GM10847 (cell line): ENCODE data around the gene SUFU.

Experiments
- POLR2A ChIP-seq: IDR thresholded peaks from 2 replicates; pipeline ENCODE4 v1.6.1; 2011; ENCODE audit not compliant: insufficient read length; ENCODE audit errors: extremely low read depth

SUFU gene

GRCh38 chr10:102503264-102504178 lies at the start of gene SUFU:
Gene SUFU (plus strand): TSS chr10:102503972. CDS start chr10:102504153, 181 bp downstream.
- TF ChIP-seq POLR2A, result peak; percentile 83

GRCh38 chr10:102455893-102456471 lies 47.8 kb upstream of the SUFU start:
- TF ChIP-seq POLR2A, result no peak

GRCh38 chr10:102457591-102458150 lies 46.1 kb upstream of the SUFU start:
- TF ChIP-seq POLR2A, result no peak

- TF ChIP-seq POLR2A, result no peak
Measured at GRCh38 chr10:102458656-102459055, 45.1 kb upstream of the SUFU start.

GRCh38 chr10:102460836-102461186 lies 43.0 kb upstream of the SUFU start:
- no peak for TF ChIP-seq POLR2A

GRCh38 chr10:102461187-102462054 lies 42.4 kb upstream of the SUFU start:
- peak; percentile 31 for TF ChIP-seq POLR2A

- no peak for TF ChIP-seq POLR2A
Measured at GRCh38 chr10:102462512-102463054, 41.2 kb upstream of the SUFU start.

GRCh38 chr10:102463983-102464382 lies 39.8 kb upstream of the SUFU start:
- no peak for TF ChIP-seq POLR2A

- TF ChIP-seq POLR2A, result no peak
Measured at GRCh38 chr10:102465466-102465865, 38.3 kb upstream of the SUFU start.

GRCh38 chr10:102467318-102467717 lies 36.5 kb upstream of the SUFU start:
- TF ChIP-seq POLR2A, result no peak

- TF ChIP-seq POLR2A, result no peak
Measured at GRCh38 chr10:102467971-102468438, 35.8 kb upstream of the SUFU start.

GRCh38 chr10:102468683-102469082 lies 35.1 kb upstream of the SUFU start:
- no peak for TF ChIP-seq POLR2A

GRCh38 chr10:102470579-102471546 lies 32.9 kb upstream of the SUFU start:
- TF ChIP-seq POLR2A, result no peak
